ENCODE data around the gene RPL31. TPM values are rescaled to one million over a fixed set of nuclear protein-coding genes. Genes with fewer than 3 reads are reported as not detected.

The RPL31 gene
- total RNA-seq, 4 donors from 2014 or later, result 638 to 2,401 (median 1,440) TPM

GRCh38 chr2:100968146-100969145 lies 33.6 kb upstream of the RPL31 start:
- H3K27me3 ChIP-seq, result no peaks in the 10 kb centered on the region
- no peak overlapping the region for H3K27ac ChIP-seq
- H3K9me3 ChIP-seq, result no peaks in the 10 kb centered on the region
- H3K4me3 ChIP-seq, result no peak overlapping the region
- no peak for DNase-seq
- intact Hi-C loops (cut with DNase I), result no loop called here
- TF ChIP-seq POLR2A (IDR thresholded peaks at IDR 0.05), result no peak
- no peak for TF ChIP-seq CTCF (IDR thresholded peaks at IDR 0.05)
- no peaks in the 10 kb centered on the region for H3K4me1 ChIP-seq
- H3K36me3 ChIP-seq, result peaks cover 0 to 89% (median 6%) of the 10 kb centered on the region in 3 donors
- 89 to 94% methylated on average over 18 to 26 of the region's 28 CpGs for whole genome bisulfite sequencing, 2 donors

GRCh38 chr2:100969998-100970397 lies 32.1 kb upstream of the RPL31 start:
- no peak for TF ChIP-seq CTCF (IDR thresholded peaks at IDR 0.05)
- TF ChIP-seq POLR2A (IDR thresholded peaks at IDR 0.05), result no peak
- Histone ChIP-seq H3K36me3 (peaks cover 0 to 91% (median 6%) of the 10 kb centered on the region in 3 donors), H3K27ac (no peak overlapping the region), H3K27me3 (no peaks in the 10 kb centered on the region), H3K9me3 (no peaks in the 10 kb centered on the region), H3K4me3 (no peak overlapping the region), H3K4me1 (no peaks in the 10 kb centered on the region)
- 88 to 100% methylated on average over 1 to 4 of the region's 7 CpGs for WGBS, 2 donors
- DNase-seq, result no peak
- intact Hi-C loops (cut with DNase I), result no loop called here

- 85 to 90% methylated on average over 9 of the region's 9 CpGs for WGBS, 2 donors
- intact Hi-C loops (cut with DNase I), result no loop called here
- TF ChIP-seq CTCF (IDR thresholded peaks at IDR 0.05) (no peak), POLR2A (IDR thresholded peaks at IDR 0.05) (no peak)
- Histone ChIP-seq H3K9me3 (no peaks in the 10 kb centered on the region), H3K36me3 (peaks cover 0 to 91% (median 6%) of the 10 kb centered on the region in 3 donors), H3K4me1 (no peaks in the 10 kb centered on the region), H3K4me3 (no peak overlapping the region), H3K27ac (no peak overlapping the region), H3K27me3 (no peaks in the 10 kb centered on the region)
- no peak for DNase-seq
Observed at GRCh38 chr2:100971221-100971620, 30.9 kb upstream of the RPL31 start.

- H3K36me3 ChIP-seq, result peaks cover 0 to 100% (median 6%) of the 10 kb centered on the region in 3 donors
- 81 to 88% methylated on average over 6 to 7 of the region's 7 CpGs for WGBS, 2 donors
- intact Hi-C loops (cut with DNase I), result no loop called here
Observed at GRCh38 chr2:100972452-100972851, 29.6 kb upstream of the RPL31 start.

More at GRCh38 chr2:100972452-100972851, 29.6 kb upstream of the RPL31 start:
- H3K4me1 ChIP-seq, result no peaks in the 10 kb centered on the region
- no peaks in the 10 kb centered on the region for H3K9me3 ChIP-seq
- no peak overlapping the region for H3K27ac ChIP-seq
- no peak for TF ChIP-seq POLR2A (IDR thresholded peaks at IDR 0.05)
- TF ChIP-seq CTCF (IDR thresholded peaks at IDR 0.05), result no peak
- no peak overlapping the region for H3K4me3 ChIP-seq
- DNase-seq, result no peak
- H3K27me3 ChIP-seq, result no peaks in the 10 kb centered on the region
